HG03378 (cell line): ENCODE results near the gene GRIN2D.

Experiments
- ATAC-seq: cut with Tn5 transposase; IDR thresholded peaks from one replicate; pipeline ENCODE4 v1.9.1; 2021; ENCODE audit warnings: mild to moderate bottlenecking, moderate library complexity; ENCODE audit not compliant: unreplicated experiment

The GRIN2D gene

DNA sequence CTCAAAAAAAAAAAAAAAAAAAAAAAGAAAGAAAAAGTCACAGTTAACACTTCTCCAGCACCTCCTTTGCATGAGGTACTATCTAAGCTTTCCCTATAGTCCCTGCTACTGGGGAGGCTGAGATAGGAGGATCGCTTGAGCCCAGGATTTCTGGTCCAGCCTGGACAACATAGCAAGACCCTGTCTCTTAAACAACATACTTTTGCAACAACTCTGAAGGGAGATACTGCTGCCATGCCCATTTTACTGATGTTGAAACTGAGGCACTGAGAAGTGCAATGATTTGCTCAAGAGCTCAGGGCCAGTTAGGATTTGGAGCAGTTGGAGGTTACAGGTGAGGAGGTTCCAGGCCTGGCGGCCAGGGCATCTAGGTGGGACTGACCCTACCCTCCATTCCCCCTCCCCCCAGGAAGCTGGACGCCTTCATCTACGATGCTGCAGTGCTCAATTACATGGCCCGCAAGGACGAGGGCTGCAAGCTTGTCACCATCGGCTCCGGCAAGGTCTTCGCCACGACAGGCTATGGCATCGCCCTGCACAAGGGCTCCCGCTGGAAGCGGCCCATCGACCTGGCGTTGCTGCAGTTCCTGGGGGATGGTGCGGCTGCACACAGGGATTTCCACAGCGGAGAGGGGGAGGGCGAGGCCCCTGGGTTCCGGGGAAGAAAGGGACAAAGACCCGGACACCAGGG lies 48.0 kb downstream of the GRIN2D start:
- ATAC-seq = no peak

GRCh38 chr19:48442116-48443035 lies 48.9 kb downstream of the GRIN2D start:
- no peak for ATAC-seq

DNA sequence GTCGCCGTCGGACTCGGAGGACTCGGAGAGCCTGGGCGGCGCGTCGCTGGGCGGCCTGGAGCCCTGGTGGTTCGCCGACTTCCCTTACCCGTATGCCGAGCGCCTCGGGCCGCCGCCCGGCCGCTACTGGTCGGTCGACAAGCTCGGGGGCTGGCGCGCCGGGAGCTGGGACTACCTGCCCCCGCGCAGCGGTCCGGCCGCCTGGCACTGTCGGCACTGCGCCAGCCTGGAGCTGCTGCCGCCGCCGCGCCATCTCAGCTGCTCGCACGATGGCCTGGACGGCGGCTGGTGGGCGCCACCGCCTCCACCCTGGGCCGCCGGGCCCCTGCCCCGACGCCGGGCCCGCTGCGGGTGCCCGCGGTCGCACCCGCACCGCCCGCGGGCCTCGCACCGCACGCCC lies 49.8 kb downstream of the GRIN2D start:
- no peak for ATAC-seq
